Activated effector memory CD4-positive, alpha-beta T cell treated with Interleukin-2 at 50 U/mL for 16 hours (primary cell): ENCODE results near the gene ZEB2.

Experiments
- DNase-seq: peaks from one replicate; pipeline ENCODE4 v3.0.0-alpha.2; 2020

ZEB2 gene

DNA sequence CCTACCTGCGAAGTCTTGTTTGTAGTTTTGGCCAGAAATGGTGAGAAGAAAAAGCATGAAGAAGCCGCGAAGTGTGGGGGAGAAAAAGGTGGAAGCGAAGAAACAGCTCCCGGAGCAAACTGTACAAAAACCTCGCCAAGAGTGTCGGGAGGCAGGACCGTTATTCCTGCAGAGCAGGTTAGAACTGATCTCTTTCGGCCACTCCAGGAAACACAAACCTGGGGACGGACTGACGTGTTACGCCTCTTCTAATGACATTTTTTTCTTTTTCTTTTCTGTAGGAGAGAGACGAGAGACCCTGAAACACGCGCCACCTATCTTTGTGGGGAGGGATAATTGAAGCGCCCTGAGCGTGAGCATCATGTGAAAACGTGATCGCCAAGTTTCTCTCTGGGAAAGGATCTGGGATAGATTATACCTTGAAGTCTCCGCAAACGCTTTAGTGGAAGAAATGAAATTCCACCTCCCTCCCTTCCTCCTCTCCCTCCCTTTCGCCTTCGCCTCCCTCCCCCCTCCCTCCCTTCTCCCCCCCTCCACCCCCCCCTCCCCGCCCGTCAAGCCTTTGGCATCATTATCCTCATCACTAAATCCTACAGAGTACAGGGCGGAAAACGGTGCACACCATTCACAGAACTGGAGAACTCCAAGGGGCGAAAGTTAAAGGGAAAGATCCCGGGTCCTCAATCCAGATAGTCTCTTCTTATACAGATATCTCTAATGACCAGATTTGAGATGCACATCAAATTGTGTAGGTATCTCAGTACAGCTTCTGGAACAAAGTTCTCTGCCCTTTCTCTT is at the start of gene ZEB2:
TSS of gene ZEB2 (minus strand) at position 186 of the 798 bp plus-strand sequence. CDS start 2,769 bp downstream, outside the sequence.
- DNase-seq, result no peak

DNA sequence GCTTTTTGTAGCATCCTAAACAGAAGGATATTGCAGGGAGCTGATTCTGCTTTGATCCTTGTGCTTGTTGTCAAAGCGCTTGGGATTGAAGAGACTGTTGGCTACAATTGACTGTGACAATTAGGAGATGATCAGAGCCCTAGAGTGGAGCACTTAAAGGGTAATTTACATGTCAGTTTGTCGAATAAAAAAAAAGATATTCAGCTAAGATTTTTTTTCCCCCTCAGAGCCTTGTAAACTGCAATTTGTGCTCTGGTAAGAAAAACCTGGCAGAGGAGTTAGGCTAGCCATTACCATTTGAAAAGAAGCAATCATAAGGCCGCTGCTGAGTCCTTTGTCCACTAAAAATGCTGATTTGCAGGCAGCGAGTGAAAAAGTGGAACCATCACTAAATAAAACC is 47.8 kb upstream of the ZEB2 start:
- no peak for DNase-seq

DNA sequence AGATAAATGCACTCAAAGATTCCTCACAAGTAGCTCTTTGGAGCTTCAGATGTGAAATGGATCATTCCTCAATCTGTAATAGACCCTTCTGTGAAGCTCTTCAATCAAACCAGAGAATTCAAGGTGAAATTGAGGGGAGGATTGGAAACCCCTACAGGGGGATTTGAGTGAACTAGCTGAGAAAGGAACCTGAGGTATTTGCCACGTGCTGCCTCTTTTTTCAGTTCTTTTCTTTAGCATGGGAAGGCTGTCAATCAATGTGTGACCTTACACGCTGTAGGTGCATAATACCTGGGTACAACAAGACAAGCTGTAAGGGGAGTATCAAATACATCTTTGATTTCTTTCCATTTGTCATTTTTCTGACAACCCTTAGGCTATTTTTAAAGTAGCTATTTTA is 46.5 kb upstream of the ZEB2 start:
- no peak for DNase-seq

DNA sequence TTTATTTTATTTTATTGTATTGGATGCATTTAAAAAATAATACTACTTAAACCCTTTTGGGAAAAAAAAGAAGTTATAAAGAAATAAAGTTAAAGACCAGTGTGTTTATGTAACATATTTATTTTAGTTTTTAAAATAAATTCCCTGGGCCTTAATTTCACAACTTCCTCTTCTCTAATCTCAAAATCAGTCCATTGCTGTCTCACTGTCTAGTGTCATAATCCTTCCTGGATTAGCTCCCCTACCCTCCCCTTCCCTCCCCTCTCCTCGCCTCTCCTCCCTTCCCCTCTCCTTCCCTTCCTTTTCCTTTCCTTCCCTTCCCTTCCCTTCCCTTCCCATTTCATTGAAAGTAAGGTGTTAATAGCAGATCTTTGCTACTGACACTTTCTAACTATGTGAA is 40.3 kb upstream of the ZEB2 start:
- DNase-seq, result no peak

DNA sequence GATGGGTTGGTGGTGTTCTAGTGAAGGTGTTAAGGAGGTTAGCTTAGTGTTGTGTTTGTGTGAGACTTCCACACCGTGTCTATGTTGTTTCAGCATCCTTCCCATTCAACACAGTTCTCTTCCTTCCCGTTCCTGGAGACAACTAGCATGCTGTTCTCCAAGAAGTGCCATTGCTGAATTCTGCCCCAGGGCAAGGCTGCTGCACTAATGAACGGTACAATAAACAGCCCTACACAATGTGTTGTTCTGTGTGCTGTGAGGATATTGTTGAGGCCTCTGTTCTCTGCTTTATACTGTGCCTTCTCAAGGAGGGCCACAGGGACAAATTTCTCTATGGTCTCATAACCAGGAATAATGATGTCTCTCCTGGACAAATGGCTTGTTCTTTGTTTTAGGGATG is 39.8 kb upstream of the ZEB2 start:
- no peak for DNase-seq

DNA sequence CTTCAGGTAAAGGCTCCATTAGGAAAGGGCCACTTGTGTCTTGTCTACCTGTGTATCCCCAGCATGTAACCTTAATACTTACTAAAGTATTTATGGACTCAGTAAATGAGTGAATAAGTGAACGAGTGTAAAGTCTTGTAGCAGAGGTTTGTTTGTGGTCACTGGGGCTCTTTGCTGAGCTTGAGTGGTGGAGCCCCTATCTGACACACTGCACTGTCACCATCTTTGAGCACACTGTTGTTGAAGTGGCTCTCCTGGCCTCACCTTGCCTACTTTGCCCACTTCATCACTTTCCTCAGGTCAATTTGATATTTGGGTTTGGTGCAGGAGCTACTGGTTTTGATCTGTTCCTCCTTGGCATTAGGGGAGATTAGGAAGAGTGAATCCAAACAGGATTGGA is 39.3 kb upstream of the ZEB2 start:
- no peak for DNase-seq

DNA sequence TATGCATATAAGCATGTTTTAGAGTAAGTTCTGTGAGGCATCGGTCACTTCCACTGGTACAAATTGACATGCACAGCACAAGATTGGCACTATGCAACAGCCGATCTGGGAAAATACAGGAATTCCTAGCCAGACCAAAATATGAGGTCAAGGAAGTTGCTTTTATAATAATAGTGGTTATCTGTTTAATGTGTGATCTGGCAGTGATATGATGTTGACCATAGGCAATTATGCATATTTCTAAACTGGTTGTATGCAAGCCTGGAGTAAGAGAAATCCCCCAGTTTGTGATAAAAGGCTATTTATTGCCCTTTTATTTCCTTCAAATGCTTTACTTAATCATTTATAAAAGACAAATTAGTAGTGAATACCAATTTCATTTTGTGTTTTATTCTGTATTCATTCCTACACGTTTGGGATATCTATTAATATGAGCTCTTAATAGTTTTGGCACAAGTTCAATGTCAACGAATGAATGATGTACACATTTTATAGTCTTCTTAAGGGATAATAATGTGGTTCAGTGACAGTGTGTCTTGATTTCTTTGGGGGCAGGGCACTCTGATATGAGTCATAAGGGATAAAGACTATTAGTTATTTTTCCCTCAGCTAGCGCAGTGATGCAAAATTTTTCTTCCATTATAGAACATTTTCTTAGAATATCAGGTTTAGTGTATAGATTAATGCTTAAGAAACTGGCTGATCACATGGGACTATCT is 34.7 kb upstream of the ZEB2 start:
- no peak for DNase-seq

DNA sequence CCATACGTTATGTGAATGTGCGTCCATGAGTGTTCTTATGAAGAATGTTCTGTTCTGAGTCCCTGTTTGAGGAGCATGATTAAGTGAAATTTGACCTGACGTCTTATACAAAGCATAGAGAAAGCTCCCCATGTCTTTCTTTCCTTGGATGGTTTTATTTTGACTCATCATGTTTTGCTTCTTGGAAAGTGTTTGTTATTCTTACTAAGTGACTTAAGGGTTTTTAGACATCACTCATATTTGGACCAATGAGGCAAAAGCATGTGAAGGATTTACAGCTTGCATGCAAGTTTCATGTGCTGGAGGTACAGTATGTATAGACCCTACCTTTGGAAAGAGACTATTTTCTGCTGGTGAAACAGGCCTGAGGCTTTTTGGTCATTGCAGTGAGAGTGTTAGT is 33.5 kb upstream of the ZEB2 start:
- DNase-seq, result no peak

DNA sequence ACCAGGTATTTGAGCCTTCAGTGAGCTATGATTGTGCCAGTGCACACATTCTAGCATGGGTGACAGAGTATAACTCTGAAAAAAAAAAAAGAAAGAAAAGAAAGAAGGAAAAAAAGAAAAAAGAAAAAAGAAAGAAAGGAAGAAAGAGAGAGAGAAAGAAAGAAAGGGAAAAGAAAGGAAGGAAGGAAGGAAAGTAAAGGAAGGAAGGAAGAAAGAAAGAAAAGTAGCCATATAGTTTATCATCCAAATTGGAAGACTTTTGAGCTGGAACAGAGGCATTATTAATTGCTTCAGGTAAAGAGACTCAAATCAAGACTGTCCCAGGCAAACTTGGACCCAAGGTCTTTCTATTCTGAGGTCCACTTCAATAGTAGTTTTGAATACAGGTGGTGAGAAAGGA is 32.9 kb upstream of the ZEB2 start:
- DNase-seq, result no peak

DNA sequence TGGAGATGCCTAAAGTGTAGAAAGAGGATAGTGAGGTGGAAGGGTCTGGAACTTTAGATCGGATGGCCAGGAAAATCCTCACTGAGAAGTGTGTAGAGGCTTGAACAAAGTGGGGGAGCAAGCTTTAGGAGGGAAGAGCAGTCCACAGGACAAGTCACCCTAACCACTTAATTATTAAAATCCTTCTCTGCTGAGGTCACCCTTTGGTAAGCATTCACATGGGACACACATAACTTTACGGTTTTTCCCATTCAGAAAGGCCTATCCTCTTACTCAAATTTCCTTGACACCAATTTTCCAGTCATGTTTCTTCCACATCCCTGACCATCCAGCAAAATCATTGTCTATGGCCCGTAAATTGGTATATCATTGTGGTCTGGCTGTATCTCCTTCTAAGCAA is 31.0 kb upstream of the ZEB2 start:
- DNase-seq, result no peak

DNA sequence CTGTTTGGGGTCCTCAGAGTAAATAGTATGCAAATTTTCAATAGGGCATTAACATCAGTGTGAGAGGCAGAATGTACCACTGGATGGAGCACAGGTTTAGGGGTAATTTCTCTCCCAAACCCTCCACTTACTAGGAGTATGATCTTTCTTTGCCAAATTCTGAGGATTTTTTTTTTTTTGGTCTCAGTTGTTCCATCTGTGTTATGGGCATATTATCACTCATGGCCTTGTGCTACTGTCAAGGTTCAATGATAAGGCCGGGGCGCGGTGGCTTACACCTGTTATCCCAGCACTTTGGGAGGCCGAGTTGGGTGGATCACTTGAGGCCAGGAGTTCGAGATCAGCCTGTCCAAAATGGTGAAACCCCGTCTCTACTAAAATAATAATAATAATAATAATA is 30.2 kb upstream of the ZEB2 start:
- DNase-seq, result no peak

DNA sequence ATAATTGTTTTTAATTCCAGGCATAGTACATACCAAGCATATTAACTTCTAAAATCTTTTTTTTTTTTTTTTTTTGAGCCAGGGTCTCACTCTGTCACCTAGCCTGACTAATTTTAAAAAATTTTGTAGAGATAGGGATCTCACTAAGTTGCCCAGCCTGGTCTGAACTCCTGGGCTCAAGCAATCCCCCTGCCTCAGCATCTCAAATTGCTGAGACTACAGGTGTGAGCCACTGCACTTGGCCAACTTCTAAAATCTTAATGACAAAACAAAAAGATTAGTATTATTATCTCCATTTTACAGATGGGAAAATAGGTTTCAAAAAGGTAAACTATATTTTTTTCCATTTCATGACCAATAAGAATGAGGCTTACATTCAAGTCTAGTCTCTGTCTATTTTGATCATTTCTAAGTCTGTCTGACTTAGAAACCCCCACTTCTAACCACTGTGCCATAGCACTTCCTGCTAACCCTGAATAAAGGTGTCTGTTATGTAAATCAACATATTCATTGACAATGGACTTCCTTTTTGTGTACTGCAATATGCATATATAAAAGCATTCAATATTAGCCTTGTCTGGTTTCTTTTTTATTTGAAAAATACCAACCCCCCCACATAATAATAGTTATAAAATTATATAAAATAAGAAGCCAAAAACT is 28.7 kb upstream of the ZEB2 start:
- no peak for DNase-seq

DNA sequence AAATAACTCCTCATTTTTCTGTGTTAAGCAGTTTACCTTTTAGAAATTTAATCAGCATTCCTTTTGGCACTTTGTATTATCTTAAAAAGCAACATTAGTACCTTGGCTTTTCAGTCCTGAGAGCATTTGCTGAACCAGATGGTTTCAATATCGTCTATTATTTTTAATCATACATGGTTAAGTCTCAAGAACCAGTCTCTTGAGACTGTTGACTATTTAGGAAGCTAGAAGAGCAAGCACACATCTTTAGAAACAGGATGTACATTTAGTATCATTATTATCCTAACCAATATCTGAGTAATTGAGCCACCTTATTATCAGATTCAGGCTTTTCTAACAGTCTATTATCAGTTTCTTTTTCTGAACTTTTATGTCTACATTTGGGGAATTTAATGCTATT is 28.2 kb upstream of the ZEB2 start:
- DNase-seq, result no peak

DNA sequence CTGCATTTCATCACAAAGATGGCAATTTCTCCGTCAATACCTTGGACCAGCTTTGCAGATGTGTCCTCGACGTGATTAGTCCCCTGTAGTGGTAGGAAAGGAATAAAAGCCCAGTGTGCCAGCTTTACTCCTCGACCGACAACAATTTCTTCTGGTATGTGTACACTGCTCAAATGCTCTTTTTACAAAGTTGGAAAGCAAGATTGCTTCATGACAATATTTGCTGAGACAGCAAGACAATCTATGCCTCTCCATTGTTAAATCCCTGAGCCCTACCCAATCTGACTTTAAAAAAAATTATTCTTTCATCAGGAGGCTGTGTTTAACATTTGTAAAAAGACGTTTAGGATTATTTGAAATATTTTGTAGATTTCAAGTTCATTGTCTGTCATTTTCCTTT is 27.6 kb upstream of the ZEB2 start:
- DNase-seq, result no peak

DNA sequence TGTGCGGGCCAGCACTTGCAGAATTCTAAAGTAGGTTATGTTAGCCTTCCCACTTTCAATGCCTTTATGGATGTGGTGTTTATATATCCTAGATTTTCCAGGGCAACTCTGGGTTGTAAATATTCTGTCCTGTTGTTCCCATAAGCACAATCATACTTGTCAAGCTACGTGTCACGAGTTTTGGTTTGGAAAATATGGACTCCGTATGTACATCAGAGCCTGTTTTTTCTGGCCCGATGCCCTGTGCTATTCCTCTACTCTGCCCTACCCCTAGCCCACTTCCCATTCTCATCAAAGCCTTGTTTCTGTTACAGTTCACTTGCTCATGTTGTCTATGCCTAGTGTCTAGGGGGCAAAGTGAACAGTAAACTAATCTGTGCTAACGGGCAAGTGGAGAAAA is 27.0 kb upstream of the ZEB2 start:
- no peak for DNase-seq

DNA sequence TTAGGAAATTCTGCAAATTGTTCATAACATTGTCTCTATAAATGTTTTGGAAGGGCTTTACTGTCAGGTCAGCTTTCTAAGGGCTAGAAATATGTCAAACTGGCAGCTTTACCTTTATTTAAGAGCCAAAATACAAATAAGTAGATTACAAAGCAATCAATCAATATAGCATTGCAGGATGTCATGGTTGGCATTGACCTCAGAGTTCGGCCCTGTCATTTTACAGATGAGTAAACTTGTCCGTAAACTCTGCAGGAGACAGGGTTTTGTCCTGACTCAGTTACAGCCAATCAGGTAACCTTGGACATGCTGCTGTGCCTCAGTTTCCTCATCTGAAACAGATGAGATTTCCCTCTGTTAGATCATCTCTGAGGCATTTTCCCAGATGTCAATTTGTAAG is 25.9 kb upstream of the ZEB2 start:
- DNase-seq, result no peak

DNA sequence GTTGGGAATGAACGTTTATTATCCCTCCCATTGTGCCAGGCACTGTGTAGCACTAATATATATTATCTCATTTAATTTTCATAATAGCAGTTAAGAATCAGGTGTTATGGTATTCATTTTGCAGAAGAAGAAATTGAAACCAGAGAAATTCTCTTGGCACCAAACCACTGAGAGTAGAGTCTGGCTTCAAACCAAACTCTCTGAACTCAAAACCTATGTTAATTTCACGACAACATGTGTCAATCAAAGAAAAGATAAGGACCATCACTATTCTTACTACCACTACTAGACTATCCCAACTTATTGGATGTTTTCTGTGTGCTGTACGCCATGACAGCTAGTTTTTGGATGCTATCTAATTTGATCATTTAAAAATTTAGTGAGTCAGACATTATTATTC is 24.1 kb upstream of the ZEB2 start:
- DNase-seq, result no peak

DNA sequence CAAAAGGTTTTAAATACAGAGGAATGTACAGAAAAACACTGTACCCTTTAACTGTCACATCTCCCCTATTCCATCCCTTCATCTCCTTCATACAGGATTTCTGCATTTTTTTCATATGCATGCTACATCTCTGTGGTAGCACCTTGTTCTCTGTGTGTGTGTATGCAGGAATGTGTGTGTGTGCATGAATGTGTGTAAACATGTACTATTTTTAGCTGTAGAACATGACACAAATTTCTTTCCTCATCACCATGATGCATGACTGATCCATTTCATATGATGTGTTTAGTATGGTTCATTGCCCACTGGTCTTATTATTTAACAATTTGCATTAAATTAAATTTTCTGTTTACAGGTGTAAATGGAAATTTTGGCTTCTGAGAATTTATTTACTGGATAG is 21.5 kb upstream of the ZEB2 start:
- DNase-seq, result no peak

DNA sequence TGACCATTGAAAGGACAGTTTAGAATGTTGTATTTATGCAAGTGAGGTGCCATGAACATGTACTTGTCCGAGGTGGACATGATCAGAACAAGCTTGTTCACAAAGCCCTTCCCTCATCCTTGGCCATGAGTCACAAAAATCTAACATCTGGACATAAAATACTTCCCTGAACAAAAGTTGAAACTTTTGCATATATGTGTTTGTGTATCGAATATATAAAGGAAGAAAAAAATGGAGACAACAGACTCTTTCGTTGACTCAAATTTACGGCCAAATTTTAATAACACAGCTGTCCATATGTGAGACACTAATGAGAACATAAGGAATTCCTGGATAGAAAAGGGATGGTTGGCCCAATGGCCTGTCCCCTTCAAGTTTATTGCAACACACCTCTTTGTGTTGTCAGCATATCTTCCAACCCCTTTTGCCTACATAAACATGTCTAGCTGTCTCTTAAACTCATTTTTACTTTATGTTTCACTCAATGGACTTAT is 19.4 kb upstream of the ZEB2 start:
- DNase-seq, result no peak

DNA sequence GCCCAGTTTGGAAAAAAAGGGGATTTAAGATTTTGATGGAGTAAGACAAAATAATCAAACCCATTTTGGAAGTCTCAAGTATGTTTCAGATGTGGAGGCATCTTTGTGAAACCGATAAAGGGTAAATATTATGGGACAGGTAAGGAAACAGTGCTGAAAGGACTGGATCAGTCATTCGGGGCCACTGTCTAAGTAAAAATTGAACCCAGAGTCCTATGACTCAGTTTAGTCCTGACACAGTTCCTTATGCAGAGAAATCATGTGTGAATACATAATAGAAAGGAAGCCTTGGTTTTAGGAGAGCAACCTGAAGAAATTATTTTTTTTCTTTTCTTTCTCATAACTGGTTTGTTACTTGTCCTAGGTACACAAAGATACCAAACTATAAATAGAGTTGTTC is 15.4 kb upstream of the ZEB2 start:
- DNase-seq, result no peak

DNA sequence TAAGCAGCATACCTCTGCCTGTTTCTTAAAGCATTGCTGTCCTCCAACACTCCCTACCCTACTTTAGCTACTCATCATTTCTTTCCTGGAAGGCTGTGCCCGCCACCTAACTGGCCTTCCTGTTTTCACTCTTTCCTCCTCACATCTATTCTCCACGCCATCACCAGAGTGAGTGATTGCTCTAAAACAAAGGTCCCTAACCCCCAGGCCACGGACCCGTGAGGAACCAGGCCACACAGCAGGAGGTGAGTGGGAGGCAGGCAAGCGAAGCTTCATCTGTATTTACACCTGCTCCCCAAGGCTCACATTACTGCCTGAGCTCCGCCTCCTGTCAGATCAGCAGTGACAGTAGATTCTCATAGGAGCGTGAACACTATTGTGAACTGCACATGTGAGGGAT is 13.3 kb upstream of the ZEB2 start:
- DNase-seq, result no peak

DNA sequence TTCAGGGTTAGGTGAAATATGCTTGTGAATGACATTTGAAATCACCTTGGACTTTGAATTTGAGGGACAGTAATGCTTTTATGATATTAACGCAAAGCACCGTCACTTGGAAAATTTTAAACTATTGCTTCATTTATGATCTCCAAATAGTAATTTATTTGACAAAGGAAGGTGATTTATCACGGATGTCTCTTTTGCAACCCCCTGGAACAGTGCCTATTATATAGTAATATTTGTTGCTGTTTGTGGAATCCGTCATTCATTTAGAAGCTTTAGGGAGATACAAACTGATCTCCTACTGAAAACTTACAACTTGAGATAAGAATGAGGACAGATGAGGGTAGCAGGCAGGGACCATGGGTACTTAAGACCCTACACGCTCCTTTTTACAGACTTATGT is 10.7 kb upstream of the ZEB2 start:
- DNase-seq, result no peak

DNA sequence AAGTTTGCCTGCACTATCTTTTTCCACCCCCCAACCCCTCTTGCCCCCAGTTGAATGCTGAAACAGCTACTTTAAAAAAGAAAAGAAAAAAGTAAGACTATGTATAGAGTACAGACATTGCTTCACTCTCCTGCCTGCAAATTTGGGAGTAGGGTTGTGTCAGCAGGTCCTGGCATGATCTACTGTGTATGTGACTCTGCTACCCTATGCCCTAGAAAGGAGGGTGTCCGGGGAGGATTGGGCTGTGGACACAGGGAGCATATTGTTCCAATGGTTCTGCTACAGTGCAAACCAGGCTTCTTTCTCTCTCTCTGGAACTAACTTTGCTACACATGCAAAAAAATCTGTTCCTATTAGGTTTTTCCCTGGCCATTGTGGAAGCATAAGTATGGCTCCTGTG is 9.9 kb upstream of the ZEB2 start:
- DNase-seq, result no peak

DNA sequence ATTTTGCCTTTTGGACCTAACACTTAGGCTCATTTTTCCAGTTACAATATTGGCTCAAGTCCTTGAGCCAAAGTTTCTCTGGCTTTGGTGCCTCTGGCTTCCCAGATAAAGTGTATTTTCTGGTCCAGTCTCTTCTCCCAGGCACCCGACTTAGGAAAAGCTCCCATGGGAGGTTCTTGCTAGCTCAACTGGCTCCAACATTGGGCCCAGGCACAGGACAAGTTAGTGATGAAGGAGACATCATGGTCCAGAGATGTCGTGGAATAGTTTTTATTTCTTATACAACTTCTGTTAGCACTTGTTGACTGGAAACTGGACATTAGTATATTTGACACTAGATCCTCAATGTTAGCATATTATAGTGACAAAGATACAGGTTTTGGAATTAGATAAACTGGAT is 8.2 kb upstream of the ZEB2 start:
- DNase-seq, result no peak
